Right lobe of liver (tissue), 6 donors: ENCODE results near the gene PRRX2. TPM values are rescaled to one million over a fixed set of nuclear protein-coding genes. Genes with fewer than 3 reads are reported as not detected.

Experiments used
- ATAC-seq, 4 donors: fragments of 200-7000 bp; cut with Tn5 transposase; one replicate each; pipeline ENCODE4 v1.9.1; 2020; ENCODE audit warnings: mild to moderate bottlenecking in 4 of 4, moderate library complexity in 4 of 4
- DNase-seq, 3 donors: peaks; one replicate each; pipeline ENCODE4 v3.0.0-alpha.2; 2020
- H3K27ac ChIP-seq, 3 donors: fragments of 200-600 bp; one replicate each; pipeline ENCODE4 v1.8.0; 2022
- H3K27me3 ChIP-seq, 2 donors: fragments of 200-600 bp; one replicate each; pipeline ENCODE4 v1.8.0; 2022
- H3K36me3 ChIP-seq, 4 donors: fragments of 200-600 bp; sonication (generic) in 1 of 4; one replicate each; pipeline versions ENCODE4 v1.5.1 to v1.8.0; 2017 to 2022; ENCODE audit warnings: control low read depth in 1 of 4
- H3K4me1 ChIP-seq, 4 donors: fragments of 200-600 bp; sonication (generic) in 1 of 4; one replicate each; pipeline versions ENCODE4 v1.5.1 to v1.8.0; 2017 to 2022; ENCODE audit warnings: control low read depth in 1 of 4
- H3K4me3 ChIP-seq, 3 donors: fragments of 200-600 bp; one replicate each; pipeline ENCODE4 v1.8.0; 2022
- H3K9me3 ChIP-seq, 4 donors: fragments of 200-600 bp; sonication (generic) in 1 of 4; one replicate each; pipeline versions ENCODE4 v1.5.1 to v1.8.0; 2017 to 2022; ENCODE audit warnings: control low read depth in 1 of 4
- CTCF ChIP-seq, 4 donors: fragments of 200-600 bp in 3 of 4; fragments of 450-650 bp in 1 of 4; IDR thresholded peaks; one replicate each; pipeline versions ENCODE4 v1.5.1 to v1.8.0; 2016 to 2022; ENCODE audit warnings: antibody characterized with exemption in 4 of 4, mild to moderate bottlenecking in 2 of 4
- POLR2A ChIP-seq: fragments of 450-650 bp; IDR thresholded peaks from one replicate; pipeline ENCODE4 v1.6.1; 2017; ENCODE audit warnings: antibody characterized with exemption, mild to moderate bottlenecking
- WGBS: methylation state at CpG from one replicate; pipeline ENCODE4 v1.1.6; 2018; ENCODE audit warnings: low coverage, low lambda C conversion rate; ENCODE audit not compliant: insufficient coverage; ENCODE audit errors: missing lambda C conversion rate; 5-methylcytosine and 5-hydroxymethylcytosine counted together
- intact Hi-C, 2 donors: fragments of 100-400 bp; cut with DNase I; formaldehyde crosslinking; loops; one replicate each; pipeline versions ENCODE4 v1.11.2 to v1.14.1; 2022
- total RNA-seq, 6 experiments: library from RNA; depleted of rRNA in 2 of 6; stranded (reverse); fragments of >200 nt in 2 of 6; fragmentation: NEBNext Ultra II Directional in 3 of 6; extraction: Animal tissue kit (Norgen Biotek cat#: 25700) in 3 of 6; gene quantifications; one replicate each; pipeline versions ENCODE4 v1.1.0 to v1.2.4, GENCODE V29; 2016 to 2023
- donor health status: DM: no; HTN: yes; CAD: no.
- donor health status: DM: no; HTN: no; CAD: no.
- donor health status: DM: no; HTN: no; CAD: no.
- donor health status: DM: no; HTN: yes; CAD: no.
- donor health status: DM: no; HTN: yes; CAD: no.

Gene PRRX2
- total RNA-seq, 6 experiments from 2014 or later: not detected

GRCh38 chr9:129685220-129685932, 19.9 kb downstream of the PRRX2 start:
- Histone ChIP-seq H3K4me1 (no peaks in the 10 kb centered on the region), H3K27ac (no peak overlapping the region), H3K4me3 (no peak overlapping the region), H3K36me3 (no peaks in the 10 kb centered on the region), H3K27me3 (no peaks in the 10 kb centered on the region), H3K9me3 (no peaks in the 10 kb centered on the region)
- DNase-seq: no peak
- TF ChIP-seq POLR2A (no peak), CTCF (IDR thresholded peaks at IDR 0.05) (no peak)
- no peak for ATAC-seq
- WGBS: 75% methylated on average over 15 of the region's 15 CpGs
- intact Hi-C loops: no loop called here

GRCh38 chr9:129685933-129686259, 20.4 kb downstream of the PRRX2 start:
- intact Hi-C loops: no loop called here
- no peak for TF ChIP-seq CTCF (IDR thresholded peaks at IDR 0.05)
- no peak for TF ChIP-seq POLR2A
- H3K4me3 ChIP-seq: no peak overlapping the region
- H3K27ac ChIP-seq: no peak overlapping the region
- WGBS: 66% methylated on average over 2 of the region's 3 CpGs
- H3K4me1 ChIP-seq: no peaks in the 10 kb centered on the region
- DNase-seq (no peak), ATAC-seq (no peak)
- no peaks in the 10 kb centered on the region for H3K36me3 ChIP-seq
- H3K9me3 ChIP-seq: no peaks in the 10 kb centered on the region
- no peaks in the 10 kb centered on the region for H3K27me3 ChIP-seq

GRCh38 chr9:129686736-129687135, 21.3 kb downstream of the PRRX2 start:
- Histone ChIP-seq H3K27ac (no peak overlapping the region), H3K4me3 (no peak overlapping the region), H3K27me3 (no peaks in the 10 kb centered on the region), H3K4me1 (no peaks in the 10 kb centered on the region), H3K9me3 (no peaks in the 10 kb centered on the region), H3K36me3 (no peaks in the 10 kb centered on the region)
- TF ChIP-seq CTCF (IDR thresholded peaks at IDR 0.05) (no peak), POLR2A (no peak)
- ATAC-seq (no peak), DNase-seq (no peak)
- intact Hi-C loops: no loop called here
- WGBS: 42% methylated on average over 8 of the region's 9 CpGs

GRCh38 chr9:129687391-129687790, 21.9 kb downstream of the PRRX2 start:
- Histone ChIP-seq H3K4me3 (no peak overlapping the region), H3K36me3 (no peaks in the 10 kb centered on the region), H3K27me3 (no peaks in the 10 kb centered on the region), H3K4me1 (no peaks in the 10 kb centered on the region), H3K27ac (no peak overlapping the region), H3K9me3 (no peaks in the 10 kb centered on the region)
- intact Hi-C loops: no loop called here
- 100% methylated on average over 2 of the region's 10 CpGs for WGBS
- ATAC-seq (no peak), DNase-seq (no peak)
- TF ChIP-seq CTCF (IDR thresholded peaks at IDR 0.05): no peak
- TF ChIP-seq POLR2A: no peak
